Loucy (cell line): Measurements from ENCODE around the gene NDRG2.

Source experiments
- EZH2phosphoT487 ChIP-seq: fragments of 200-600 bp; IDR thresholded peaks from 2 replicates; pipeline ENCODE4 v1.6.1; 2018; ENCODE audit warnings: antibody characterized with exemption, mild to moderate bottlenecking, moderate library complexity, borderline replicate concordance
- TF ChIP-seq, protein P1 (sequence below): fragments of 200-600 bp; sonication (generic); conservative IDR thresholded peaks from 2 replicates; pipeline ENCODE4 v1.5.1; 2014; ENCODE audit warnings: mild to moderate bottlenecking, antibody characterized with exemption, low read length

DNA sequence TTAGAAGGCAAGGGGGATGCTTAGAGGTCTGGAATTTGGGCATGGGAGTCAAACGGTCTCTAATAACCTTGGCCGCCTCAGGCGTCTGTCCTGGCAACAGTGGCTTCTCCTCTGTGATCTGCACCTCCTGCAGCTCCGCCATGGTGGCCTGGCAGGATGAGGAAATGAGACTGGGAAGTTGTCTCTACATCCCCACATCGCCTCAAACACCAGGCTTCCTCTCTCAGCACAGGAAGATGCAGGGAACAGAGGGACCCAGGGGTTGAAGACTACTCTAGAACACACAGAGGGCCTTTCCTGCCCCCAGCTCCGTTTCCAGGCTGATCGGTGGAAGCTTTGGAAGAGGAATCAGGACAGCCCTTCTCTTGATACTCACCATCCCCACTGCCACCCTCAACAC, 1.7 kb downstream of the NDRG2 start:
- TF ChIP-seq, protein P1, sequence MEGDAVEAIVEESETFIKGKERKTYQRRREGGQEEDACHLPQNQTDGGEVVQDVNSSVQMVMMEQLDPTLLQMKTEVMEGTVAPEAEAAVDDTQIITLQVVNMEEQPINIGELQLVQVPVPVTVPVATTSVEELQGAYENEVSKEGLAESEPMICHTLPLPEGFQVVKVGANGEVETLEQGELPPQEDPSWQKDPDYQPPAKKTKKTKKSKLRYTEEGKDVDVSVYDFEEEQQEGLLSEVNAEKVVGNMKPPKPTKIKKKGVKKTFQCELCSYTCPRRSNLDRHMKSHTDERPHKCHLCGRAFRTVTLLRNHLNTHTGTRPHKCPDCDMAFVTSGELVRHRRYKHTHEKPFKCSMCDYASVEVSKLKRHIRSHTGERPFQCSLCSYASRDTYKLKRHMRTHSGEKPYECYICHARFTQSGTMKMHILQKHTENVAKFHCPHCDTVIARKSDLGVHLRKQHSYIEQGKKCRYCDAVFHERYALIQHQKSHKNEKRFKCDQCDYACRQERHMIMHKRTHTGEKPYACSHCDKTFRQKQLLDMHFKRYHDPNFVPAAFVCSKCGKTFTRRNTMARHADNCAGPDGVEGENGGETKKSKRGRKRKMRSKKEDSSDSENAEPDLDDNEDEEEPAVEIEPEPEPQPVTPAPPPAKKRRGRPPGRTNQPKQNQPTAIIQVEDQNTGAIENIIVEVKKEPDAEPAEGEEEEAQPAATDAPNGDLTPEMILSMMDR: no peak
- TF ChIP-seq EZH2phosphoT487: no peak
